Measurements from ENCODE around the gene TGFB2. TPM values are rescaled to one million over a fixed set of nuclear protein-coding genes. Genes with fewer than 3 reads are reported as not detected.

TGFB2 gene
- total RNA-seq, 1 experiment from 2014 or later: 2.5 TPM

DNA sequence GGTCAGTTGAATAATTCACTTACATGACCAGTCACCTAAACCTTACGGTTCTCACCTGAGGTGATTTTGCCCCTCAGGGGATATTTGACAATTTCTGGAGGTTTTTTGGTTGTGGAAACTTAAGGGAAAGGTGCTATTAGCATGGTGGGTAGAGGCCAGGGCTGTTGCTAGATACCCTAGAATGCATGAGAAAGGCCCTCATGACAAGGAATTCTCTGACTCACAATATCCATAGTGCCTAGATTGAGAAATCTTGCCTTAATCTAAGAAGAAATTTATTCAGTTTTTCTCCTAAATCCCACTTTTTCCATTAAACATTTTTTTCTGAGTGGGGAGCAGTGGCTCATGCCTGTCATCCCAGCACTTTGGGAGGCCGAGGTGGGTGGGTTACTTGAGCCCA, 119.7 kb downstream of the TGFB2 start:
- TF ChIP-seq, protein P1, sequence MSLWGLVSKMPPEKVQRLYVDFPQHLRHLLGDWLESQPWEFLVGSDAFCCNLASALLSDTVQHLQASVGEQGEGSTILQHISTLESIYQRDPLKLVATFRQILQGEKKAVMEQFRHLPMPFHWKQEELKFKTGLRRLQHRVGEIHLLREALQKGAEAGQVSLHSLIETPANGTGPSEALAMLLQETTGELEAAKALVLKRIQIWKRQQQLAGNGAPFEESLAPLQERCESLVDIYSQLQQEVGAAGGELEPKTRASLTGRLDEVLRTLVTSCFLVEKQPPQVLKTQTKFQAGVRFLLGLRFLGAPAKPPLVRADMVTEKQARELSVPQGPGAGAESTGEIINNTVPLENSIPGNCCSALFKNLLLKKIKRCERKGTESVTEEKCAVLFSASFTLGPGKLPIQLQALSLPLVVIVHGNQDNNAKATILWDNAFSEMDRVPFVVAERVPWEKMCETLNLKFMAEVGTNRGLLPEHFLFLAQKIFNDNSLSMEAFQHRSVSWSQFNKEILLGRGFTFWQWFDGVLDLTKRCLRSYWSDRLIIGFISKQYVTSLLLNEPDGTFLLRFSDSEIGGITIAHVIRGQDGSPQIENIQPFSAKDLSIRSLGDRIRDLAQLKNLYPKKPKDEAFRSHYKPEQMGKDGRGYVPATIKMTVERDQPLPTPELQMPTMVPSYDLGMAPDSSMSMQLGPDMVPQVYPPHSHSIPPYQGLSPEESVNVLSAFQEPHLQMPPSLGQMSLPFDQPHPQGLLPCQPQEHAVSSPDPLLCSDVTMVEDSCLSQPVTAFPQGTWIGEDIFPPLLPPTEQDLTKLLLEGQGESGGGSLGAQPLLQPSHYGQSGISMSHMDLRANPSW (CRISPR knock-in tag; conservative IDR thresholded peaks at IDR 0.05; ENCODE audit: low read depth): no peak
- TF ChIP-seq TP53 (CRISPR knock-in tag; IDR thresholded peaks at IDR 0.05) (no peak), JUN (CRISPR knock-in tag; IDR thresholded peaks at IDR 0.05) (no peak), CREM (CRISPR knock-in tag; IDR thresholded peaks at IDR 0.05) (no peak)
- TF ChIP-seq, protein P2, sequence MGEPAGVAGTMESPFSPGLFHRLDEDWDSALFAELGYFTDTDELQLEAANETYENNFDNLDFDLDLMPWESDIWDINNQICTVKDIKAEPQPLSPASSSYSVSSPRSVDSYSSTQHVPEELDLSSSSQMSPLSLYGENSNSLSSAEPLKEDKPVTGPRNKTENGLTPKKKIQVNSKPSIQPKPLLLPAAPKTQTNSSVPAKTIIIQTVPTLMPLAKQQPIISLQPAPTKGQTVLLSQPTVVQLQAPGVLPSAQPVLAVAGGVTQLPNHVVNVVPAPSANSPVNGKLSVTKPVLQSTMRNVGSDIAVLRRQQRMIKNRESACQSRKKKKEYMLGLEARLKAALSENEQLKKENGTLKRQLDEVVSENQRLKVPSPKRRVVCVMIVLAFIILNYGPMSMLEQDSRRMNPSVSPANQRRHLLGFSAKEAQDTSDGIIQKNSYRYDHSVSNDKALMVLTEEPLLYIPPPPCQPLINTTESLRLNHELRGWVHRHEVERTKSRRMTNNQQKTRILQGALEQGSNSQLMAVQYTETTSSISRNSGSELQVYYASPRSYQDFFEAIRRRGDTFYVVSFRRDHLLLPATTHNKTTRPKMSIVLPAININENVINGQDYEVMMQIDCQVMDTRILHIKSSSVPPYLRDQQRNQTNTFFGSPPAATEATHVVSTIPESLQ (CRISPR knock-in tag; IDR thresholded peaks at IDR 0.05): no peak
- TF ChIP-seq, protein P3, sequence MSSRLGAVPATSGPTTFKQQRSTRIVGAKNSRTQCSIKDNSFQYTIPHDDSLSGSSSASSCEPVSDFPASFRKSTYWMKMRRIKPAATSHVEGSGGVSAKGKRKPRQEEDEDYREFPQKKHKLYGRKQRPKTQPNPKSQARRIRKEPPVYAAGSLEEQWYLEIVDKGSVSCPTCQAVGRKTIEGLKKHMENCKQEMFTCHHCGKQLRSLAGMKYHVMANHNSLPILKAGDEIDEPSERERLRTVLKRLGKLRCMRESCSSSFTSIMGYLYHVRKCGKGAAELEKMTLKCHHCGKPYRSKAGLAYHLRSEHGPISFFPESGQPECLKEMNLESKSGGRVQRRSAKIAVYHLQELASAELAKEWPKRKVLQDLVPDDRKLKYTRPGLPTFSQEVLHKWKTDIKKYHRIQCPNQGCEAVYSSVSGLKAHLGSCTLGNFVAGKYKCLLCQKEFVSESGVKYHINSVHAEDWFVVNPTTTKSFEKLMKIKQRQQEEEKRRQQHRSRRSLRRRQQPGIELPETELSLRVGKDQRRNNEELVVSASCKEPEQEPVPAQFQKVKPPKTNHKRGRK (CRISPR knock-in tag; IDR thresholded peaks at IDR 0.05; ENCODE audit: borderline replicate concordance): no peak
- Mint-ChIP-seq H3K9me3 (no peaks in the 10 kb centered on the region), H3K27ac (no peak overlapping the region), H3K36me3 (no peaks in the 10 kb centered on the region), H3K4me3 (no peak overlapping the region), H3K4me1 (peaks cover 17% of the 10 kb centered on the region), H3K27me3 (ENCODE audit: low read depth) (no peaks in the 10 kb centered on the region)
- no peak for ATAC-seq
- ChIA-PET CTCF (no interaction called here), POLR2A (no interaction called here)
- no peak for DNase-seq (ENCODE audit: low spot score)

DNA sequence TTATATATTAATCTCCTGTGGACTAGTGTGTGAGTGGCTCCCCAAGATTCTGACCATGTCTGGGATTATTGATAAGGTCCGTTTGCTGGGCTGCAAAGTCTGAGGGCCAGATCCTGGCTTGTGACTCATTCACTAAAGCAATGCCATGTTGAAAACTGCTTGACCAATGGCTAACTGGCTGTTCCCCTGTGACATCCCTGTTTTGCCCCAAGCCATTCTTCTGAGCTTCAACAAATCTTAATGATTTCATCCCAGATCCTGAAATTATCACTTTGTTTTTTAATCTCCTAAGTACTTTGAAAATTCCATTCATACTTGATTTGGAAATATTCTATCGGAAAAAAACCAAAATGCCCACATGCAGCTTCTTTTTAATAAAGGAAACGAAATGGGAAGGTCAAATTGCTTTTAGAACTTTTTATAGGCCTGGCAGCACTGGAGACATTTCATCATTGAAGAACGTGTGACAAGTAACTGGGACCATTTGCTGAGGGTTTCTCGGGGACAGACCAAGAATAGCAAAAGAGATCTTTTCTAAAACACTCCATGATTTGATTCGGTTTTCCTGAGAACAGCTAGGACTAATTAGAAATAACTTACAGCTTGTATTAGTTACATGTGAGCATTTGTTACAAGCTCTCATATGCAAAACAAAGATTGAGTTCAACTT, 121.3 kb downstream of the TGFB2 start:
- Mint-ChIP-seq H3K4me1 (peaks cover 6% of the 10 kb centered on the region; the same call in 1 of the 2 replicates), H3K9me3 (no peaks in the 10 kb centered on the region), H3K36me3 (no peaks in the 10 kb centered on the region), H3K27me3 (ENCODE audit: low read depth) (no peaks in the 10 kb centered on the region), H3K27ac (no peak overlapping the region), H3K4me3 (no peak overlapping the region)
- DNase-seq (ENCODE audit: low spot score) (no peak), ATAC-seq (no peak)
- CTCF ChIA-PET: no interaction called here
- POLR2A ChIA-PET: no interaction called here
- TF ChIP-seq, protein P4, sequence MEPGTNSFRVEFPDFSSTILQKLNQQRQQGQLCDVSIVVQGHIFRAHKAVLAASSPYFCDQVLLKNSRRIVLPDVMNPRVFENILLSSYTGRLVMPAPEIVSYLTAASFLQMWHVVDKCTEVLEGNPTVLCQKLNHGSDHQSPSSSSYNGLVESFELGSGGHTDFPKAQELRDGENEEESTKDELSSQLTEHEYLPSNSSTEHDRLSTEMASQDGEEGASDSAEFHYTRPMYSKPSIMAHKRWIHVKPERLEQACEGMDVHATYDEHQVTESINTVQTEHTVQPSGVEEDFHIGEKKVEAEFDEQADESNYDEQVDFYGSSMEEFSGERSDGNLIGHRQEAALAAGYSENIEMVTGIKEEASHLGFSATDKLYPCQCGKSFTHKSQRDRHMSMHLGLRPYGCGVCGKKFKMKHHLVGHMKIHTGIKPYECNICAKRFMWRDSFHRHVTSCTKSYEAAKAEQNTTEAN (CRISPR knock-in tag; IDR thresholded peaks at IDR 0.05): no peak
- TF ChIP-seq IRF2 (CRISPR knock-in tag; IDR thresholded peaks at IDR 0.05; ENCODE audit: borderline replicate concordance, low read depth) (no peak), TEAD1 (CRISPR knock-in tag; IDR thresholded peaks at IDR 0.05) (no peak), NFYB (CRISPR knock-in tag; conservative IDR thresholded peaks at IDR 0.05; ENCODE audit: low read depth) (no peak), EMX1 (CRISPR knock-in tag; IDR thresholded peaks at IDR 0.05) (no peak), OVOL2 (CRISPR knock-in tag; IDR thresholded peaks at IDR 0.05; ENCODE audit: borderline replicate concordance) (no peak)
- TF ChIP-seq, protein P5, sequence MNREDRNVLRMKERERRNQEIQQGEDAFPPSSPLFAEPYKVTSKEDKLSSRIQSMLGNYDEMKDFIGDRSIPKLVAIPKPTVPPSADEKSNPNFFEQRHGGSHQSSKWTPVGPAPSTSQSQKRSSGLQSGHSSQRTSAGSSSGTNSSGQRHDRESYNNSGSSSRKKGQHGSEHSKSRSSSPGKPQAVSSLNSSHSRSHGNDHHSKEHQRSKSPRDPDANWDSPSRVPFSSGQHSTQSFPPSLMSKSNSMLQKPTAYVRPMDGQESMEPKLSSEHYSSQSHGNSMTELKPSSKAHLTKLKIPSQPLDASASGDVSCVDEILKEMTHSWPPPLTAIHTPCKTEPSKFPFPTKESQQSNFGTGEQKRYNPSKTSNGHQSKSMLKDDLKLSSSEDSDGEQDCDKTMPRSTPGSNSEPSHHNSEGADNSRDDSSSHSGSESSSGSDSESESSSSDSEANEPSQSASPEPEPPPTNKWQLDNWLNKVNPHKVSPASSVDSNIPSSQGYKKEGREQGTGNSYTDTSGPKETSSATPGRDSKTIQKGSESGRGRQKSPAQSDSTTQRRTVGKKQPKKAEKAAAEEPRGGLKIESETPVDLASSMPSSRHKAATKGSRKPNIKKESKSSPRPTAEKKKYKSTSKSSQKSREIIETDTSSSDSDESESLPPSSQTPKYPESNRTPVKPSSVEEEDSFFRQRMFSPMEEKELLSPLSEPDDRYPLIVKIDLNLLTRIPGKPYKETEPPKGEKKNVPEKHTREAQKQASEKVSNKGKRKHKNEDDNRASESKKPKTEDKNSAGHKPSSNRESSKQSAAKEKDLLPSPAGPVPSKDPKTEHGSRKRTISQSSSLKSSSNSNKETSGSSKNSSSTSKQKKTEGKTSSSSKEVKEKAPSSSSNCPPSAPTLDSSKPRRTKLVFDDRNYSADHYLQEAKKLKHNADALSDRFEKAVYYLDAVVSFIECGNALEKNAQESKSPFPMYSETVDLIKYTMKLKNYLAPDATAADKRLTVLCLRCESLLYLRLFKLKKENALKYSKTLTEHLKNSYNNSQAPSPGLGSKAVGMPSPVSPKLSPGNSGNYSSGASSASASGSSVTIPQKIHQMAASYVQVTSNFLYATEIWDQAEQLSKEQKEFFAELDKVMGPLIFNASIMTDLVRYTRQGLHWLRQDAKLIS (CRISPR knock-in tag; IDR thresholded peaks at IDR 0.05; ENCODE audit: borderline replicate concordance): no peak
- TF ChIP-seq, protein P6, sequence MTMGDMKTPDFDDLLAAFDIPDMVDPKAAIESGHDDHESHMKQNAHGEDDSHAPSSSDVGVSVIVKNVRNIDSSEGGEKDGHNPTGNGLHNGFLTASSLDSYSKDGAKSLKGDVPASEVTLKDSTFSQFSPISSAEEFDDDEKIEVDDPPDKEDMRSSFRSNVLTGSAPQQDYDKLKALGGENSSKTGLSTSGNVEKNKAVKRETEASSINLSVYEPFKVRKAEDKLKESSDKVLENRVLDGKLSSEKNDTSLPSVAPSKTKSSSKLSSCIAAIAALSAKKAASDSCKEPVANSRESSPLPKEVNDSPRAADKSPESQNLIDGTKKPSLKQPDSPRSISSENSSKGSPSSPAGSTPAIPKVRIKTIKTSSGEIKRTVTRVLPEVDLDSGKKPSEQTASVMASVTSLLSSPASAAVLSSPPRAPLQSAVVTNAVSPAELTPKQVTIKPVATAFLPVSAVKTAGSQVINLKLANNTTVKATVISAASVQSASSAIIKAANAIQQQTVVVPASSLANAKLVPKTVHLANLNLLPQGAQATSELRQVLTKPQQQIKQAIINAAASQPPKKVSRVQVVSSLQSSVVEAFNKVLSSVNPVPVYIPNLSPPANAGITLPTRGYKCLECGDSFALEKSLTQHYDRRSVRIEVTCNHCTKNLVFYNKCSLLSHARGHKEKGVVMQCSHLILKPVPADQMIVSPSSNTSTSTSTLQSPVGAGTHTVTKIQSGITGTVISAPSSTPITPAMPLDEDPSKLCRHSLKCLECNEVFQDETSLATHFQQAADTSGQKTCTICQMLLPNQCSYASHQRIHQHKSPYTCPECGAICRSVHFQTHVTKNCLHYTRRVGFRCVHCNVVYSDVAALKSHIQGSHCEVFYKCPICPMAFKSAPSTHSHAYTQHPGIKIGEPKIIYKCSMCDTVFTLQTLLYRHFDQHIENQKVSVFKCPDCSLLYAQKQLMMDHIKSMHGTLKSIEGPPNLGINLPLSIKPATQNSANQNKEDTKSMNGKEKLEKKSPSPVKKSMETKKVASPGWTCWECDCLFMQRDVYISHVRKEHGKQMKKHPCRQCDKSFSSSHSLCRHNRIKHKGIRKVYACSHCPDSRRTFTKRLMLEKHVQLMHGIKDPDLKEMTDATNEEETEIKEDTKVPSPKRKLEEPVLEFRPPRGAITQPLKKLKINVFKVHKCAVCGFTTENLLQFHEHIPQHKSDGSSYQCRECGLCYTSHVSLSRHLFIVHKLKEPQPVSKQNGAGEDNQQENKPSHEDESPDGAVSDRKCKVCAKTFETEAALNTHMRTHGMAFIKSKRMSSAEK (CRISPR knock-in tag; IDR thresholded peaks at IDR 0.05; ENCODE audit: borderline replicate concordance): no peak
- TF ChIP-seq, protein P7, sequence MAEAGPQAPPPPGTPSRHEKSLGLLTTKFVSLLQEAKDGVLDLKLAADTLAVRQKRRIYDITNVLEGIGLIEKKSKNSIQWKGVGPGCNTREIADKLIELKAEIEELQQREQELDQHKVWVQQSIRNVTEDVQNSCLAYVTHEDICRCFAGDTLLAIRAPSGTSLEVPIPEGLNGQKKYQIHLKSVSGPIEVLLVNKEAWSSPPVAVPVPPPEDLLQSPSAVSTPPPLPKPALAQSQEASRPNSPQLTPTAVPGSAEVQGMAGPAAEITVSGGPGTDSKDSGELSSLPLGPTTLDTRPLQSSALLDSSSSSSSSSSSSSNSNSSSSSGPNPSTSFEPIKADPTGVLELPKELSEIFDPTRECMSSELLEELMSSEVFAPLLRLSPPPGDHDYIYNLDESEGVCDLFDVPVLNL (CRISPR knock-in tag; IDR thresholded peaks at IDR 0.05; ENCODE audit: borderline replicate concordance, low read depth): no peak

Measured in WTC11 (cell line).